Measurements from ENCODE around the gene FOXD1. TPM values are rescaled to one million over a fixed set of nuclear protein-coding genes. Genes with fewer than 3 reads are reported as not detected.

Gene FOXD1
- total and polyA plus RNA-seq, 2 donors (not counting 3 experiments of a cell fraction or from before 2014, with no cell fraction given) = 0.06 to 0.20 TPM

DNA sequence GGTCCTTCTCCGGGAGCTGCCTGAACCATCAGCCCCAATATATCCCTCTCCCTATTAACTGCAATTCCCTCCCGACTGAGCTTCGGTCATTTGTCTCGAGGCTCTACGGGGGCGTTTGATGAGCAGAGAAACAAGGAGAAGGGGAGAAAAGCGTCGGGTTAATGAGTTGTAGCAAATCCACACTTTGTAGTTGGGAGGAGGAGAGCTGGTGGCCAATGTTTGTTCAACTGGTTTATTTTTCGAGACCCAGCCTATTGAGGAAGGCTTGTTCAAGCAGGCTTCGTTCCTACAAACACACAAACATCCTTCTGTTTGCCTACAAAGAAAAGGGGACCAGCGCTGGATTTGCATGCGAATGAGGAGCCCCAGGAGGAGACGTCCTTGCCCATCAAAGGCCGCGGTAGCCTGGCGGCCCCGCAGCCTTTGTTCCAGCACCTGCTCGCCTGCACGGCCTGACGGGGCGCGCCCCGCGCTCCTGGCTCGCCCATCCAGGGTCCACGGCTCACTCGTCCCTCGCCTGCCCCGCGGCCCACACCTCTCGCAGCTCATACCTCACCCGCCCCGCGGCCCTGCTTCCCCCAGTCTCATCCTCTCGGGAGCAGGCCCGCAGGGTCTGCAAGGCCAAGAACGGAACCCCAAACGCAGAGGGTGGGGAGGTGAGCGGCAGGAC, 4.6 kb downstream of the FOXD1 start:
- intact Hi-C loops (cut with micrococcal nuclease) (no loop called here), dilution Hi-C loops (cut with MboI; ENCODE audit: extremely low pct_ligation_motif_present, low sequenced_read_pairs) (no loop called here)
- FAIRE-seq = no peak
- H2AFZ ChIP-seq (ENCODE audit: low read depth, low read length) = no peak overlapping the region
- POLR2A ChIA-PET = no interaction called here
- H3K36me3 ChIP-seq (ENCODE audit: control insufficient read depth in 2 of 2, extremely low read depth in 1 of 2, insufficient read depth in 2 of 2, low read length in 2 of 2) = no peaks in the 10 kb centered on the region
- DNase-seq (ENCODE audit: low read depth, low spot score) = no peak
- H3K27me3 ChIP-seq (ENCODE audit: control insufficient read depth in 2 of 2, insufficient read depth in 2 of 2, low read length in 2 of 2) = peaks cover 69 to 87% of the 10 kb centered on the region in 2 experiments
- H4K20me1 ChIP-seq (replicated peaks; ENCODE audit: control insufficient read depth, extremely low read depth, insufficient read depth, low read length) = no peaks in the 10 kb centered on the region
- no peaks in the 10 kb centered on the region for H3K9me1 ChIP-seq (replicated peaks; ENCODE audit: control insufficient read depth, extremely low read depth, insufficient read depth, low read length)
- H3K27ac ChIP-seq (ENCODE audit: insufficient read depth, low read depth, low read length) = no peak overlapping the region
- H3K4me2 ChIP-seq (ENCODE audit: insufficient read depth, low read length) = no peak overlapping the region
- H3K9me3 ChIP-seq (replicated peaks; ENCODE audit: control insufficient read depth, insufficient read depth, low read length) = no peaks in the 10 kb centered on the region
- no peak for TF ChIP-seq GATA2 (IDR thresholded peaks at IDR 0.05; ENCODE audit: insufficient read depth, insufficient read length, low read depth, low read length)
- TF ChIP-seq, protein P1, sequence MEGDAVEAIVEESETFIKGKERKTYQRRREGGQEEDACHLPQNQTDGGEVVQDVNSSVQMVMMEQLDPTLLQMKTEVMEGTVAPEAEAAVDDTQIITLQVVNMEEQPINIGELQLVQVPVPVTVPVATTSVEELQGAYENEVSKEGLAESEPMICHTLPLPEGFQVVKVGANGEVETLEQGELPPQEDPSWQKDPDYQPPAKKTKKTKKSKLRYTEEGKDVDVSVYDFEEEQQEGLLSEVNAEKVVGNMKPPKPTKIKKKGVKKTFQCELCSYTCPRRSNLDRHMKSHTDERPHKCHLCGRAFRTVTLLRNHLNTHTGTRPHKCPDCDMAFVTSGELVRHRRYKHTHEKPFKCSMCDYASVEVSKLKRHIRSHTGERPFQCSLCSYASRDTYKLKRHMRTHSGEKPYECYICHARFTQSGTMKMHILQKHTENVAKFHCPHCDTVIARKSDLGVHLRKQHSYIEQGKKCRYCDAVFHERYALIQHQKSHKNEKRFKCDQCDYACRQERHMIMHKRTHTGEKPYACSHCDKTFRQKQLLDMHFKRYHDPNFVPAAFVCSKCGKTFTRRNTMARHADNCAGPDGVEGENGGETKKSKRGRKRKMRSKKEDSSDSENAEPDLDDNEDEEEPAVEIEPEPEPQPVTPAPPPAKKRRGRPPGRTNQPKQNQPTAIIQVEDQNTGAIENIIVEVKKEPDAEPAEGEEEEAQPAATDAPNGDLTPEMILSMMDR (IDR thresholded peaks at IDR 0.05; ENCODE audit: extremely low read depth in 1 of 2, insufficient read depth in 1 of 2, low read depth in 1 of 2, low read length in 2 of 2) = no peak
- no peak for TF ChIP-seq POLR2A (IDR thresholded peaks at IDR 0.05; ENCODE audit: low read depth, low read length)
- no peak for TF ChIP-seq POLR2AphosphoS5 (IDR thresholded peaks at IDR 0.05; ENCODE audit: insufficient read depth, low read depth, low read length)
- TF ChIP-seq EZH2 (IDR thresholded peaks at IDR 0.05; ENCODE audit: borderline replicate concordance, low read depth, low read length, severe bottlenecking) = no peak
- TF ChIP-seq FOS (IDR thresholded peaks at IDR 0.05; ENCODE audit: borderline replicate concordance, insufficient read depth, low read length) = no peak
- TF ChIP-seq JUN (IDR thresholded peaks at IDR 0.05; ENCODE audit: borderline replicate concordance, insufficient read depth, insufficient read length, low read depth) = no peak
- TF ChIP-seq, protein P2, sequence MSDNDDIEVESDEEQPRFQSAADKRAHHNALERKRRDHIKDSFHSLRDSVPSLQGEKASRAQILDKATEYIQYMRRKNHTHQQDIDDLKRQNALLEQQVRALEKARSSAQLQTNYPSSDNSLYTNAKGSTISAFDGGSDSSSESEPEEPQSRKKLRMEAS (IDR thresholded peaks at IDR 0.05; ENCODE audit: insufficient read depth, insufficient read length) = no peak
- no peak for TF ChIP-seq MYC (IDR thresholded peaks at IDR 0.05; ENCODE audit: low read depth, low read length)
- H3K79me2 ChIP-seq (ENCODE audit: control insufficient read depth, insufficient read depth, low read length) = no peaks in the 10 kb centered on the region
- H3K4me1 ChIP-seq (ENCODE audit: control insufficient read depth, extremely low read depth, insufficient read depth, low read length) = peaks cover 6% of the 10 kb centered on the region
- H3K4me3 ChIP-seq (replicated peaks in 1 of 3; ENCODE audit: insufficient read depth in 1 of 3, low read depth in 1 of 3, low read length in 3 of 3) = no peak overlapping the region
- H3K9ac ChIP-seq (replicated peaks; ENCODE audit: extremely low read depth, insufficient read depth, low read length) = no peak overlapping the region
- CTCF ChIA-PET = interaction anchor here (0.8 to 3.6 kb wide), 4 partner anchors 7 to 227 kb away, joined by 3 to 24 read pairs (median 9); no protein-coding TSS in a partner anchor
- no TSS peak for BruUV-seq (replicated peaks)
